IMR-90 (cell line): ENCODE data around the gene PCIF1. TPM values are rescaled to one million over a fixed set of nuclear protein-coding genes. Genes with fewer than 3 reads are reported as not detected.

Experiments
- ATAC-seq: fragments of 200-7000 bp; cut with Tn5 transposase; 2 replicates; pipeline ENCODE4 v1.9.1; 2020; ENCODE audit warnings: low read depth, mild to moderate bottlenecking, moderate library complexity
- BruUV-seq: library from RNA; stranded (reverse); fragments of 400-500 nt; replicated peaks from 2 replicates; lab custom pipeline; 2021; lab: Mats Ljungman, UMichigan
- CTCF ChIA-PET: fragments of 300-600 bp; formaldehyde crosslinking; extraction: SDS; loops from one replicate; lab custom pipeline; 2021; ENCODE audit warnings: antibody characterized with exemption; lab: Yijun Ruan, JAX
- POLR2A ChIA-PET: fragments of 300-600 bp; sonication (Branson Sonifier 250); formaldehyde crosslinking; loops from one replicate; lab custom pipeline; 2022; ENCODE audit warnings: antibody characterized with exemption; ENCODE audit not compliant: unreplicated experiment; lab: Charles Lee
- DNase-seq: peaks from one replicate; pipeline ENCODE4 v3.0.0; 2013
- H2AFZ ChIP-seq: replicated peaks from 2 replicates; pipeline ENCODE3; 2013; ENCODE audit warnings: low read length, mild to moderate bottlenecking; ENCODE audit not compliant: poor library complexity
- H2AK5ac ChIP-seq: 2 replicates; pipeline ENCODE4 v1.6.1; 2013; ENCODE audit warnings: low read depth, low read length, inconsistent platforms
- H2AK9ac ChIP-seq: replicated peaks from 2 replicates; pipeline ENCODE3; 2013; ENCODE audit warnings: mild to moderate bottlenecking, low read depth, low read length, moderate library complexity; ENCODE audit not compliant: poor library complexity
- H2BK120ac ChIP-seq: 2 replicates; pipeline ENCODE4 v1.6.1; 2013; ENCODE audit warnings: low read depth, low read length, inconsistent platforms
- H2BK15ac ChIP-seq: 3 replicates; pipeline ENCODE4 v1.6.1; 2013; ENCODE audit warnings: low read depth, low read length, inconsistent platforms
- H2BK20ac ChIP-seq: 2 replicates; pipeline ENCODE4 v1.6.1; 2013; ENCODE audit warnings: low read depth, mild to moderate bottlenecking, inconsistent platforms, low read length, moderate library complexity
- H2BK5ac ChIP-seq: 2 replicates; pipeline ENCODE4 v1.6.1; 2013; ENCODE audit warnings: mild to moderate bottlenecking, low read depth, low read length, inconsistent platforms; ENCODE audit not compliant: poor library complexity, severe bottlenecking
- H3K14ac ChIP-seq: replicated peaks from 2 replicates; pipeline ENCODE4 v1.6.1; 2013; ENCODE audit warnings: low read depth, low read length, inconsistent platforms
- H3K18ac ChIP-seq: 2 replicates; pipeline ENCODE4 v1.6.1; 2013; ENCODE audit warnings: low read depth, low read length, control low read depth
- H3K23ac ChIP-seq: 2 replicates; pipeline ENCODE4 v1.6.1; 2013; ENCODE audit warnings: low read depth, low read length, inconsistent platforms
- H3K27ac ChIP-seq: 2 replicates; pipeline ENCODE4 v1.5.1; 2013; ENCODE audit warnings: mild to moderate bottlenecking, control low read depth, low read length; ENCODE audit not compliant: insufficient read depth
- H3K27me3 ChIP-seq: 2 replicates; pipeline ENCODE4 v1.6.1; 2013; ENCODE audit warnings: low read length; ENCODE audit not compliant: control insufficient read depth, insufficient read depth
- H3K36me3 ChIP-seq: 2 replicates; pipeline ENCODE4 v1.6.1; 2013; ENCODE audit warnings: low read length, mixed read lengths; ENCODE audit not compliant: control insufficient read depth, insufficient read depth
- H3K4ac ChIP-seq: 2 replicates; pipeline ENCODE4 v1.6.1; 2013; ENCODE audit warnings: low read depth, low read length, inconsistent platforms
- H3K4me1 ChIP-seq: 2 replicates; pipeline ENCODE4 v1.6.1; 2013; ENCODE audit warnings: low read length, mixed read lengths; ENCODE audit not compliant: control insufficient read depth, insufficient read depth
- H3K4me2 ChIP-seq: 2 replicates; pipeline ENCODE4 v1.6.1; 2013; ENCODE audit warnings: low read depth, mild to moderate bottlenecking, control low read depth, low read length, moderate library complexity
- H3K4me3 ChIP-seq: 2 replicates; pipeline ENCODE4 v1.5.1; 2013; ENCODE audit warnings: low read depth, mild to moderate bottlenecking, control low read depth, low read length, moderate library complexity; ENCODE audit not compliant: insufficient read depth
- H3K56ac ChIP-seq: 2 replicates; pipeline ENCODE4 v1.6.1; 2013; ENCODE audit warnings: low read length, inconsistent platforms; ENCODE audit not compliant: insufficient read depth; ENCODE audit errors: extremely low read depth
- H3K79me1 ChIP-seq, 2 experiments: 2 replicates each; pipeline ENCODE4 v1.6.1; 2013; ENCODE audit warnings: low read length in 2 of 2, inconsistent platforms in 1 of 2, low read depth in 1 of 2
- H3K9ac ChIP-seq: 2 replicates; pipeline ENCODE4 v1.6.1; 2013; ENCODE audit warnings: low read depth, low read length, control low read depth
- H3K9me1 ChIP-seq: 2 replicates; pipeline ENCODE4 v1.6.1; 2013; ENCODE audit warnings: low read length, inconsistent platforms; ENCODE audit not compliant: insufficient read depth
- H3K9me3 ChIP-seq: 2 replicates; pipeline ENCODE4 v1.6.1; 2013; ENCODE audit warnings: low read length; ENCODE audit not compliant: control insufficient read depth, insufficient read depth
- H4K20me1 ChIP-seq: 2 replicates; pipeline ENCODE4 v1.6.1; 2013; ENCODE audit warnings: low read length, inconsistent platforms; ENCODE audit not compliant: insufficient read depth
- H4K5ac ChIP-seq: 2 replicates; pipeline ENCODE4 v1.6.1; 2013; ENCODE audit warnings: mild to moderate bottlenecking, low read depth, low read length, control low read depth
- H4K8ac ChIP-seq, 2 experiments: 2 replicates each; pipeline ENCODE4 v1.6.1; 2013; ENCODE audit warnings: low read depth in 2 of 2, low read length in 2 of 2, control low read depth in 1 of 2, inconsistent platforms in 1 of 2
- H4K91ac ChIP-seq: 2 replicates; pipeline ENCODE4 v1.6.1; 2013; ENCODE audit warnings: low read depth, low read length, inconsistent platforms; ENCODE audit not compliant: insufficient read depth
- USF2 ChIP-seq: fragments of 150-350 bp; IDR thresholded peaks from 2 replicates; pipeline ENCODE4 v1.6.1; 2017; ENCODE audit warnings: mild to moderate bottlenecking, antibody characterized with exemption, low read length, low read depth
- WGBS, 2 experiments: methylation state at CpG; one replicate each; pipeline versions ENCODE4 v1.1.5 to v1.1.7; 2013; ENCODE audit warnings: missing lambda C conversion rate in 2 of 2; ENCODE audit not compliant: insufficient read length in 1 of 2; ENCODE audit errors: extremely low coverage in 2 of 2; 5-methylcytosine and 5-hydroxymethylcytosine counted together
- dilution Hi-C: fragments of 300-500 bp; cut with HindIII; formaldehyde crosslinking; loops from one replicate; pipeline ENCODE4 v1.14.3; 2018; ENCODE audit warnings: low sequenced_read_pairs; ENCODE audit not compliant: unreplicated experiment
- in situ Hi-C: fragments of 300-500 bp; cut with MboI; formaldehyde crosslinking; loops from 3 replicates; pipeline ENCODE4 v1.14.3; 2019; ENCODE audit warnings: low sequenced_read_pairs, inconsistent platforms, mixed read lengths
- intact Hi-C: fragments of 100-400 bp; cut with micrococcal nuclease; formaldehyde crosslinking; loops from 2 replicates; pipeline ENCODE4 v1.10.0; 2022
- polyA plus RNA-seq, 3 experiments: library from polyadenylated mRNA; depleted of rRNA; stranded (reverse); fragments of >200 nt; gene quantifications; 2 replicates each; pipeline ENCODE4 v1.2.3, GENCODE V29; 2012; ENCODE audit warnings: low replicate concordance in 1 of 3
- total RNA-seq: library from RNA; depleted of rRNA; stranded (reverse); fragments of >200 nt; gene quantifications from 2 replicates; pipeline ENCODE4 v1.2.3, GENCODE V29; 2012

PCIF1 gene
- total and polyA plus RNA-seq, 2 of the 4 experiments (the other 2 are of a cell fraction), result 5.4 to 18.3 TPM

DNA sequence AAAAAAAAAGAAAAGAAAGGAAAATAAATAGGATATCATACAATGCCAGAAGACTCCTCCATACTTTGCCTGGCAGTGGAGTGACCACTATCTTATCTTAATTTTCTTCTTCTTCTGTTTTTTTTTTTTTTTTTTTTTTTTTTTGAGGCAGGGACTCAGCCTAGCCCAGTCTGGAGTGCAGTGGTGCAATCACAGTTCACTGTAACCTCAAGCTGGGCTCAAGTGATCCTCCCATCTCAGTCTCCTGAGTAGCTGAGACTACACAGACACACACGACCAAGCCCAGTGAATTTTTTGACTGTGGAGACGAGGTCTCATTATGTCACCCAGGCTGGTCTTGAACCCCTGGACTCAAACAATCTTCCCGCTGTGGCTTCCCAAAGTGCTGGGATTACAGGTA lies 57.1 kb downstream of the PCIF1 start:
- Histone ChIP-seq H4K8ac (no peak overlapping the region), H4K5ac (no peak overlapping the region), H4K91ac (no peak overlapping the region), H3K27ac (no peak overlapping the region), H2AK9ac (no peak overlapping the region), H3K9me1 (no peaks in the 10 kb centered on the region), H4K20me1 (no peaks in the 10 kb centered on the region), H2BK20ac (no peak overlapping the region), H3K9ac (no peak overlapping the region), H3K27me3 (peaks cover 11% of the 10 kb centered on the region), H3K4me2 (no peak overlapping the region), H3K9me3 (no peaks in the 10 kb centered on the region), H3K56ac (no peak overlapping the region), H2AFZ (no peak overlapping the region), H2BK15ac (no peak overlapping the region), H3K18ac (no peak overlapping the region), H2BK5ac (no peak overlapping the region), H3K4ac (no peak overlapping the region), H3K23ac (no peak overlapping the region), H3K36me3 (no peaks in the 10 kb centered on the region), H3K4me3 (no peak overlapping the region), H3K14ac (no peak overlapping the region), H3K79me1 (no peaks in the 10 kb centered on the region), H2BK120ac (no peak overlapping the region), H3K4me1 (no peaks in the 10 kb centered on the region), H2AK5ac (no peak overlapping the region)
- CTCF ChIA-PET, result no interaction called here
- no CpG with 5 or more reads among the region's 3 CpGs for WGBS, 2 experiments
- intact Hi-C loops (no loop called here), in situ Hi-C loops (no loop called here), dilution Hi-C loops (no loop called here)
- BruUV-seq, result no TSS peak
- no peak for ATAC-seq
- DNase-seq, result no peak
- POLR2A ChIA-PET, result no interaction called here
- TF ChIP-seq USF2, result no peak
